AG04450 (cell line): ENCODE data around the gene POLR2I. TPM values are rescaled to one million over a fixed set of nuclear protein-coding genes. Genes with fewer than 3 reads are reported as not detected.
A peak's percentile ranks its signal among the peaks of the same experiment; 100 is the strongest.

ENCODE experiments used
- CTCF ChIA-PET: fragments of 300-600, 350-600 bp; formaldehyde crosslinking; extraction: SDS; loops from one replicate; lab custom pipeline; 2022; ENCODE audit warnings: antibody characterized with exemption, inconsistent platforms; lab: Charles Lee
- POLR2A ChIA-PET: fragments of 350-600 bp; formaldehyde crosslinking; extraction: SDS; loops from one replicate; lab custom pipeline; 2021; ENCODE audit warnings: antibody characterized with exemption, inconsistent platforms; lab: Yijun Ruan, JAX
- DNase-seq: peaks from one replicate; pipeline ENCODE4 v3.0.0-alpha.2; 2011; ENCODE audit warnings: low read depth, low spot score
- H3K27ac ChIP-seq: one replicate; pipeline ENCODE4 v1.5.1; 2012; ENCODE audit warnings: low read depth, low read length, control low read depth
- H3K27me3 ChIP-seq: one replicate; pipeline ENCODE4 v1.6.0; 2012; ENCODE audit warnings: low read length; ENCODE audit not compliant: control insufficient read depth, insufficient read depth
- H3K4me3 ChIP-seq: 2 replicates; pipeline ENCODE4 v1.5.1; 2011; ENCODE audit warnings: mild to moderate bottlenecking, low read depth, low read length, control low read depth
- H3K9me3 ChIP-seq: 2 replicates; pipeline ENCODE4 v1.5.1; 2012; ENCODE audit warnings: low read length; ENCODE audit not compliant: control insufficient read depth, insufficient read depth
- CTCF ChIP-seq: IDR thresholded peaks from 2 replicates; pipeline ENCODE4 v1.5.1; 2011; ENCODE audit warnings: low read depth, low read length, control low read depth, inconsistent platforms
- polyA minus RNA-seq: library from RNA; depleted of rRNA, polyadenylated mRNA; stranded (reverse); fragments of >200 nt; gene quantifications from 2 replicates; pipeline ENCODE4 v1.2.3, GENCODE V29; 2011; rRNA and poly(A)+ RNA removed
- polyA plus RNA-seq: library from polyadenylated mRNA; depleted of rRNA; stranded (reverse); fragments of >200 nt; gene quantifications from 2 replicates; pipeline ENCODE4 v1.2.3, GENCODE V29; 2011; rRNA removed

Gene POLR2I
- 37.7 and 62.9 TPM in 2 replicates for polyA plus RNA-seq
- polyA minus RNA-seq, result 122 and 154 TPM in 2 replicates

DNA sequence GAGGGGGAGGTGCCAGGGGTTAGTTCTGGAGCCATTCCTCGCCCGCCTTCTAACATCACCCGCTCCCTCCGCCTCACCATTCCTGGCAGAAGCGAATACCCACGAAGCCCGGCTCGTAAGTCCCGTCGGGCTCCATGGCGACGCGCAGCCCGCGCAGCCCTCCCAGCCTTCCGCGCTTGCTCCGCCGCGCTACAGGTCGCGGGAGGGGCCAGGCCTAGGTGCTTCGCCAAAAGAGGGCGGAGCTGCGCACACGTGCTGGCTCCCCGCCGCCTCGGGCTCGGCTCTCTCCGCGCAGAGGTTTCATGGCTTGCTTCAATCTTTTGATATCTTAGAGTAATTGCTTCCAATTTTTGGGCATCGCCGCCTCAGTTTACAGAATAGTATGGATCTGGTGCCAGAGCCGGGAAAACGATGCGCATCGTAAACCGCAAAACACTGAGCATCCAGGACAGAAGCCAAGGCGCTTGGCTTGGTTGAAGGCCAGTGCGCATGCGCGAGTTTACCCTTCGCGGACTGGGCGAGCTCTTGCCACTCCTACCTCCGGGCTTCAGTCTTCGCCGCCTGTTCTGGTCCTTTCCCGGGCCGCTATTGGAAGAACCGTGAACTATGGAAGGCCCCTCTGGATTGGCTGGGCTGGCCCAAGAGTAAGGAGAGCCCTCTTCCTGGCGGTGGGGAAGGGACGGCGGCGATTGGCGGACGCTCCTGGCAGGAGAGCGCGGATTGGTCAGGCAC lies at the start of gene POLR2I:
TSS of gene POLR2I (minus strand) at position 155 of the 732 bp plus-strand sequence. CDS start at position 136, 19 bp downstream.
- no peaks in the 10 kb centered on the region; the same call in 1 of the 2 replicates for H3K9me3 ChIP-seq
- peak within 1 kb of the TSS; percentile 96 for H3K4me3 ChIP-seq
- TF ChIP-seq CTCF, result no peak
- no peaks in the 10 kb centered on the region for H3K27me3 ChIP-seq
- peak within 1 kb of the TSS; percentile 78 for H3K27ac ChIP-seq
- ChIA-PET POLR2A (interaction anchor here (0.6 to 1.3 kb wide), 8 partner anchors 9 to 100 kb away, joined by 3 to 25 read pairs (median 3); partner anchors contain the start of gene ZNF565), CTCF (interaction anchor here (0.7 to 2.8 kb wide), 3 partner anchors 13 to 55 kb away, joined by 4 to 7 read pairs (median 6); no protein-coding TSS in a partner anchor)
- DNase-seq, result peak; percentile 99

- Histone ChIP-seq H3K9me3 (no peaks in the 10 kb centered on the region), H3K4me3 (no peak overlapping the region), H3K27ac (no peak overlapping the region), H3K27me3 (no peaks in the 10 kb centered on the region)
- TF ChIP-seq CTCF, result no peak
- CTCF ChIA-PET, result no interaction called here
- POLR2A ChIA-PET, result interaction anchor here (0.6 kb wide), 1 partner anchor 38 kb away, joined by 10 read pairs; no protein-coding TSS in a partner anchor
- no peak for DNase-seq
Measured at GRCh38 chr19:36163813-36164212, 49.1 kb upstream of the POLR2I start.

GRCh38 chr19:36160821-36161596 lies 46.3 kb upstream of the POLR2I start:
- no peak for DNase-seq
- Histone ChIP-seq H3K27ac (no peak overlapping the region), H3K9me3 (no peaks in the 10 kb centered on the region), H3K27me3 (no peaks in the 10 kb centered on the region), H3K4me3 (no peak overlapping the region)
- TF ChIP-seq CTCF, result no peak
- ChIA-PET POLR2A (interaction anchor here (0.5 kb wide), 1 partner anchor 32 kb away, joined by 7 read pairs; no protein-coding TSS in a partner anchor), CTCF (interaction anchor here (0.6 kb wide), 1 partner anchor 47 kb away, joined by 3 read pairs; no protein-coding TSS in a partner anchor)

DNA sequence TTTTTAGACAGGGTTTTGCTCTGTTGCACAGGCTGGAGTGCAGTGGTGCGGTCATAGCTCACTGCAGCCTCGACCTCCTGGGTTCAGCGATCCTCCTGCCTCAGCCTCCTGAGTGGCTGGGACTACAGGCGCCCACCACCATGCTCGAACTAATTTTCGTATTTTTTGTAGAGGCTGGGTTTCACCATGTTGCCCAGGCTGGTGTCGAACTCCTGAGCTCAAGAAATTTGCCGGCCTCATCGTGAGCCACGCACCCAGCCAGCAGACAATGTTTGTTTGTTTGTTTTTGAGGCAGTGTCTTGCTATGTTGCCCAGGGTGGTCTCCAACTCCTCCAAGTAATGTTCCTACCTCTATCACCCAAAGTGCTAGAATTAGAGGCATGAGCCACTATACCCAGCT lies 38.5 kb upstream of the POLR2I start:
- Histone ChIP-seq H3K27ac (no peak overlapping the region), H3K9me3 (no peaks in the 10 kb centered on the region; the same call in 1 of the 2 replicates), H3K27me3 (no peaks in the 10 kb centered on the region), H3K4me3 (no peak overlapping the region)
- POLR2A ChIA-PET, result interaction anchor here (0.7 kb wide), 1 partner anchor 23 kb away, joined by 3 read pairs; no protein-coding TSS in a partner anchor
- CTCF ChIA-PET, result interaction anchor here (0.6 to 1.1 kb wide), 5 partner anchors 9 to 156 kb away, joined by 3 to 4 read pairs (median 3); no protein-coding TSS in a partner anchor
- no peak for TF ChIP-seq CTCF
- DNase-seq, result no peak
